ENCODE data around the gene EFCAB9.

Gene EFCAB9

GRCh38 chr5:172238334-172238733 lies 44.4 kb downstream of the EFCAB9 start:
- no peak overlapping the region for H3K27ac ChIP-seq (replicated peaks)
- no peaks in the 10 kb centered on the region for H3K27me3 ChIP-seq (ENCODE audit: insufficient read depth, poor library complexity, severe bottlenecking)
- H3K4me3 ChIP-seq (replicated peaks; ENCODE audit: insufficient read depth, low read length) = no peak overlapping the region
- TF ChIP-seq CTCF (IDR thresholded peaks at IDR 0.05; ENCODE audit: insufficient read depth, low read length) (no peak), POLR2AphosphoS5 (IDR thresholded peaks at IDR 0.05; ENCODE audit: low read depth) (no peak), GABPA (IDR thresholded peaks at IDR 0.05; ENCODE audit: low read depth) (no peak), SPI1 (IDR thresholded peaks at IDR 0.05; ENCODE audit: borderline replicate concordance, low read depth) (no peak), REST (IDR thresholded peaks at IDR 0.05; ENCODE audit: insufficient replicate concordance, low read depth) (no peak)
- DNase-seq (ENCODE audit: low read depth in 1 of 2, low spot score in 1 of 2) = no peak

DNA sequence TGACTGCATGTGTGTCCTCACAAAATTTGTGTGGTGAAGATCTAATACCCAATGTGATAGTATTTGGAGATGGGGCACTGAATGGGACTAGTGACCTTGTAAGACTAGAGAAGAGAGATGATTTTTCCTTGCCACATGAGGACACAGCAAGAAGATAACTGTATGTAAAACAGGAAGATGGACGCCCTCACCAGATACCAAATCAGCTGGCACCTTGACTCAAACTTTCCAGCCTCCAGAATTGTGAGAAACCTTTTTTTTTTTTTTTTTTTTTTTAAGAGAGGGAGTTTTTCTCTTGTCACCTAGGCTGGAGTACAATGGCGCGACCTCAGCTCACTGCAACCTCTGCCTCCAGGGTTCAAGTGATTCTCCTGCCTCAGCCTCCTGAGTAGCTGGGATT lies 49.3 kb downstream of the EFCAB9 start:
- H3K27me3 ChIP-seq (ENCODE audit: insufficient read depth, poor library complexity, severe bottlenecking) = no peaks in the 10 kb centered on the region
- DNase-seq (ENCODE audit: low read depth in 1 of 2, low spot score in 1 of 2) = no peak
- H3K4me3 ChIP-seq (replicated peaks; ENCODE audit: insufficient read depth, low read length) = no peak overlapping the region
- H3K27ac ChIP-seq (replicated peaks) = no peak overlapping the region
- TF ChIP-seq SPI1 (IDR thresholded peaks at IDR 0.05; ENCODE audit: borderline replicate concordance, low read depth) (no peak), POLR2AphosphoS5 (IDR thresholded peaks at IDR 0.05; ENCODE audit: low read depth) (no peak), CTCF (IDR thresholded peaks at IDR 0.05; ENCODE audit: insufficient read depth, low read length) (no peak), REST (IDR thresholded peaks at IDR 0.05; ENCODE audit: insufficient replicate concordance, low read depth) (no peak), GABPA (IDR thresholded peaks at IDR 0.05; ENCODE audit: low read depth) (no peak)

- no peak overlapping the region for H3K27ac ChIP-seq (replicated peaks)
- H3K4me3 ChIP-seq (replicated peaks; ENCODE audit: insufficient read depth, low read length) = no peak overlapping the region
- no peaks in the 10 kb centered on the region for H3K27me3 ChIP-seq (ENCODE audit: insufficient read depth, poor library complexity, severe bottlenecking)
- DNase-seq (ENCODE audit: low read depth in 1 of 2, low spot score in 1 of 2) = no peak
- TF ChIP-seq POLR2AphosphoS5 (IDR thresholded peaks at IDR 0.05; ENCODE audit: low read depth) (no peak), GABPA (IDR thresholded peaks at IDR 0.05; ENCODE audit: low read depth) (no peak), CTCF (IDR thresholded peaks at IDR 0.05; ENCODE audit: insufficient read depth, low read length) (no peak)
These were observed 51.1 kb downstream of the EFCAB9 start for GRCh38 chr5:172245046-172245445.

DNA sequence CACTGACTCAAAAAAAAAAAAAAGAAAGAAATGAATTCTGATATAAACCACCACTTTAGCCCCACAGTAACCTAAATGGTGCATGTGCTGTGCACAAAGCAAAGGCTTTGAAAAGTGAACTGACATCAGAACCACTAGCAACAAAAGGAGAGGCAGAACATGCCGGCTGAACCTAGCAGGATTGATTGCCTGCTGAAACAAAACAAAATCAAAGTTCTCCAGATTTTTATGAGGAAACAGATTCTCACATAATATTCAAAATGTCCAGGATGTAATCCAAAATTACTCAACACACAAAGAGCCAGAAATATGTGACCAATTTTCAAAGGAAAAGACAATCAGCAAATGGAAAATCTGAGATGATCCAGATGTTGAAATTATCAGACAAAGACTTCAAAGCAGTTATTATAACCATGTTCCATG lies 51.7 kb downstream of the EFCAB9 start:
- DNase-seq (ENCODE audit: low read depth in 1 of 2, low spot score in 1 of 2) = no peak
- no peak for TF ChIP-seq SPI1 (IDR thresholded peaks at IDR 0.05; ENCODE audit: borderline replicate concordance, low read depth)
- no peak for TF ChIP-seq CTCF (IDR thresholded peaks at IDR 0.05; ENCODE audit: insufficient read depth, low read length)
- no peak for TF ChIP-seq REST (IDR thresholded peaks at IDR 0.05; ENCODE audit: insufficient replicate concordance, low read depth)
- TF ChIP-seq POLR2AphosphoS5 (IDR thresholded peaks at IDR 0.05; ENCODE audit: low read depth) = no peak
- TF ChIP-seq GABPA (IDR thresholded peaks at IDR 0.05; ENCODE audit: low read depth) = no peak
- Histone ChIP-seq H3K4me3 (replicated peaks; ENCODE audit: insufficient read depth, low read length) (no peak overlapping the region), H3K27ac (replicated peaks) (no peak overlapping the region), H3K27me3 (ENCODE audit: insufficient read depth, poor library complexity, severe bottlenecking) (no peaks in the 10 kb centered on the region)

Data from HL-60 (cell line).